Naive thymus-derived CD4-positive, alpha-beta T cell (primary cell): Measurements from ENCODE around the gene ZDHHC20. TPM values are rescaled to one million over a fixed set of nuclear protein-coding genes. Genes with fewer than 3 reads are reported as not detected.

Experiments used
- ATAC-seq: fragments of 150-1000 bp; cut with Tn5 transposase; 2 replicates; pipeline ENCODE4 v1.10.0; 2021; ENCODE audit warnings: mild to moderate bottlenecking, moderate library complexity
- CTCF ChIA-PET: fragments of 350-600 bp; sonication (Branson Sonifier 250); formaldehyde crosslinking; loops from one replicate; lab custom pipeline; 2021; ENCODE audit warnings: antibody characterized with exemption; lab: Charles Lee
- POLR2A ChIA-PET: fragments of 350-600 bp; sonication (Branson Sonifier 250); formaldehyde crosslinking; loops from one replicate; lab custom pipeline; 2021; ENCODE audit warnings: antibody characterized with exemption, inconsistent platforms; lab: Charles Lee
- DNase-seq, 9 donors: peaks; one replicate each; pipeline versions ENCODE4 v3.0.0 to v3.0.0-alpha.2; 2020 to 2022; ENCODE audit warnings: mixed read lengths in 1 of 9
- H3K27ac ChIP-seq: one replicate; pipeline ENCODE4 v1.7.0; 2013; ENCODE audit warnings: mild to moderate bottlenecking, low read depth, low read length, moderate library complexity
- H3K27me3 ChIP-seq, 2 donors: one replicate each; pipeline ENCODE4 v1.7.0; 2013; ENCODE audit warnings: low read length in 2 of 2, mild to moderate bottlenecking in 2 of 2, moderate library complexity in 2 of 2; ENCODE audit not compliant: control insufficient read depth in 2 of 2, insufficient read depth in 2 of 2
- H3K36me3 ChIP-seq, 3 experiments: 1 replicate in 2 of 3; 2 replicates in 1 of 3; pipeline ENCODE4 v1.7.0; 2013; ENCODE audit warnings: low read length in 3 of 3, mild to moderate bottlenecking in 3 of 3, moderate library complexity in 1 of 3; ENCODE audit not compliant: insufficient read depth in 3 of 3, control insufficient read depth in 2 of 3
- H3K4me1 ChIP-seq, 2 donors: one replicate each; pipeline ENCODE4 v1.7.0; 2013; ENCODE audit warnings: low read length in 2 of 2, mild to moderate bottlenecking in 2 of 2, moderate library complexity in 1 of 2; ENCODE audit not compliant: control insufficient read depth in 2 of 2, insufficient read depth in 2 of 2
- H3K4me3 ChIP-seq: 2 replicates; pipeline ENCODE4 v1.7.0; 2013; ENCODE audit warnings: mild to moderate bottlenecking, low read length
- H3K9me3 ChIP-seq, 3 experiments: 1 replicate in 2 of 3; 2 replicates in 1 of 3; pipeline ENCODE4 v1.7.0; 2013; ENCODE audit warnings: low read length in 3 of 3; ENCODE audit not compliant: control insufficient read depth in 2 of 3
- H3K27ac Mint-ChIP-seq, 9 donors: one replicate each; pipeline ENCODE4 v1.8.0; 2020 to 2022; ENCODE audit warnings: mixed read lengths in 9 of 9, mild to moderate bottlenecking in 8 of 9, moderate library complexity in 5 of 9, inconsistent platforms in 2 of 9
- H3K27me3 Mint-ChIP-seq, 5 donors: one replicate each; pipeline ENCODE4 v1.8.0; 2021 to 2022; ENCODE audit warnings: mixed read lengths in 5 of 5, mild to moderate bottlenecking in 1 of 5
- H3K36me3 Mint-ChIP-seq, 5 donors: one replicate each; pipeline ENCODE4 v1.8.0; 2020 to 2022; ENCODE audit warnings: mixed read lengths in 5 of 5, mild to moderate bottlenecking in 3 of 5, inconsistent platforms in 1 of 5
- H3K4me1 Mint-ChIP-seq, 7 donors: one replicate each; pipeline ENCODE4 v1.8.0; 2020 to 2022; ENCODE audit warnings: mixed read lengths in 7 of 7, mild to moderate bottlenecking in 3 of 7, inconsistent platforms in 1 of 7
- H3K4me3 Mint-ChIP-seq, 10 donors: one replicate each; pipeline ENCODE4 v1.8.0; 2020 to 2022; ENCODE audit warnings: mild to moderate bottlenecking in 10 of 10, mixed read lengths in 10 of 10, moderate library complexity in 6 of 10, inconsistent platforms in 2 of 10
- H3K9me3 Mint-ChIP-seq, 11 donors: one replicate each; pipeline ENCODE4 v1.8.0; 2020 to 2022; ENCODE audit warnings: mixed read lengths in 11 of 11, mild to moderate bottlenecking in 4 of 11, inconsistent platforms in 1 of 11, moderate library complexity in 1 of 11
- intact Hi-C, 2 donors: fragments of 100-400 bp; cut with micrococcal nuclease; formaldehyde crosslinking; loops; one replicate each; pipeline ENCODE4 v1.15.1; 2023
- polyA plus RNA-seq, 2 donors: library from polyadenylated mRNA; unstranded; fragments of 300-500 nt; fragmentation: Illumina TruSeq; gene quantifications; one replicate each; pipeline ENCODE4 v1.2.3, GENCODE V29; 2021
- total RNA-seq, 6 experiments: library from RNA in 5 of 6; stranded (reverse) in 5 of 6; gene quantifications; 1 replicate in 5 of 6; 2 replicates in 1 of 6; pipeline ENCODE4 v1.2.3 and lab custom pipeline; 2021 to 2026

Gene ZDHHC20
- total and polyA plus RNA-seq, 7 experiments from 2014 or later, result 36.8 to 89.9 (median 71.0) TPM

GRCh38 chr13:21364357-21364756 lies 94.7 kb downstream of the ZDHHC20 start:
- Histone ChIP-seq H3K9me3 (no peaks in the 10 kb centered on the region), H3K4me3 (no peak overlapping the region), H3K4me1 (peaks cover 0 to 7% of the 10 kb centered on the region in 2 donors), H3K27me3 (no peaks in the 10 kb centered on the region), H3K27ac (no peak overlapping the region), H3K36me3 (no peaks in the 10 kb centered on the region)
- Mint-ChIP-seq H3K27me3 (no peaks in the 10 kb centered on the region), H3K27ac (peak overlapping the region in 4 of 9 donors; percentile 19 to 36 (median 30)), H3K9me3 (peaks cover 0 to 6% (median 0%) of the 10 kb centered on the region in 11 donors), H3K36me3 (peaks cover 0 to 3% (median 0%) of the 10 kb centered on the region in 5 donors), H3K4me1 (peaks cover 7 to 31% (median 22%) of the 10 kb centered on the region in 7 donors), H3K4me3 (no peak overlapping the region)
- intact Hi-C loops, result no loop called here
- CTCF ChIA-PET, result interaction anchor here (0.5 kb wide), 1 partner anchor 27 kb away, joined by 3 read pairs; no protein-coding TSS in a partner anchor
- no peak for ATAC-seq
- no peak for DNase-seq
- POLR2A ChIA-PET, result no interaction called here

GRCh38 chr13:21362741-21363140 lies 96.4 kb downstream of the ZDHHC20 start:
- Mint-ChIP-seq H3K27ac (no peak overlapping the region), H3K27me3 (no peaks in the 10 kb centered on the region), H3K9me3 (peaks cover 0 to 6% (median 0%) of the 10 kb centered on the region in 11 donors), H3K4me1 (peaks cover 7 to 31% (median 22%) of the 10 kb centered on the region in 7 donors), H3K36me3 (peaks cover 0 to 10% (median 7%) of the 10 kb centered on the region in 5 donors), H3K4me3 (no peak overlapping the region)
- DNase-seq, result no peak
- Histone ChIP-seq H3K4me1 (peaks cover 0 to 7% of the 10 kb centered on the region in 2 donors), H3K36me3 (no peaks in the 10 kb centered on the region), H3K27ac (no peak overlapping the region), H3K4me3 (no peak overlapping the region), H3K27me3 (no peaks in the 10 kb centered on the region), H3K9me3 (no peaks in the 10 kb centered on the region)
- POLR2A ChIA-PET, result no interaction called here
- intact Hi-C loops, result no loop called here
- ATAC-seq, result no peak
- CTCF ChIA-PET, result no interaction called here

GRCh38 chr13:21361706-21362105 lies 97.4 kb downstream of the ZDHHC20 start:
- Mint-ChIP-seq H3K4me3 (no peak overlapping the region), H3K9me3 (peaks cover 0 to 6% (median 0%) of the 10 kb centered on the region in 11 donors), H3K4me1 (peaks cover 7 to 31% (median 22%) of the 10 kb centered on the region in 7 donors), H3K36me3 (peaks cover 0 to 11% (median 9%) of the 10 kb centered on the region in 5 donors), H3K27me3 (no peaks in the 10 kb centered on the region), H3K27ac (no peak overlapping the region)
- ATAC-seq (no peak), DNase-seq (no peak)
- Histone ChIP-seq H3K4me1 (peaks cover 0 to 7% of the 10 kb centered on the region in 2 donors), H3K4me3 (no peak overlapping the region), H3K27me3 (no peaks in the 10 kb centered on the region), H3K27ac (no peak overlapping the region), H3K9me3 (no peaks in the 10 kb centered on the region), H3K36me3 (no peaks in the 10 kb centered on the region)
- intact Hi-C loops, result no loop called here
- CTCF ChIA-PET, result no interaction called here
- POLR2A ChIA-PET, result no interaction called here

- peaks cover 0 to 7% of the 10 kb centered on the region in 2 donors for H3K4me1 ChIP-seq
- no peaks in the 10 kb centered on the region for H3K9me3 ChIP-seq
- H3K36me3 ChIP-seq, result no peaks in the 10 kb centered on the region
- POLR2A ChIA-PET, result no interaction called here
- intact Hi-C loops, result no loop called here
- no peaks in the 10 kb centered on the region for H3K27me3 Mint-ChIP-seq
- H3K27ac ChIP-seq, result no peak overlapping the region
- CTCF ChIA-PET, result no interaction called here
- peaks cover 0 to 6% (median 0%) of the 10 kb centered on the region in 11 donors for H3K9me3 Mint-ChIP-seq
- no peak overlapping the region for H3K27ac Mint-ChIP-seq
- ATAC-seq (no peak), DNase-seq (no peak)
- no peak overlapping the region for H3K4me3 Mint-ChIP-seq
- no peak overlapping the region for H3K4me3 ChIP-seq
- H3K4me1 Mint-ChIP-seq, result peaks cover 7 to 26% (median 19%) of the 10 kb centered on the region in 7 donors
- no peaks in the 10 kb centered on the region for H3K27me3 ChIP-seq
- H3K36me3 Mint-ChIP-seq, result peaks cover 0 to 11% (median 9%) of the 10 kb centered on the region in 5 donors
Observed at GRCh38 chr13:21361123-21361522, 98.0 kb downstream of the ZDHHC20 start.

DNA sequence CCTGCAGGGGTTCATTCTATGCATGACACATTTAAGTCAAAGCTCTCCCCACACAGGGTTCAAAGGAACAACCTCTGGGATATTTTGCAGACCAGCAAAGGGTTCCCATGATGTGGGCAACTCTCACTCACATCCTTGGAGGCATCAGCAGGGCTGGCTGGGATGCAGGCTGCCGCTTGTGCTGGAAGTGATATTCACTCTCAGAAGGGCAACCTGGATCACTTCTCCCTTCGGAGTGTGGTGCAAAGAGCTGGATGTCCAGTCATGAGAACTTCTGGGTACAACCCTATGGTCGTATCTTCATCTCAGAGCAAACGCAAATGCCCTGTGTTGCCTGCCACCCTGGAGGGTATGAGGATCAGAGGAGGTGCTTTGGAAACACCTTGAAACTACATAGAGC lies 98.6 kb downstream of the ZDHHC20 start:
- Mint-ChIP-seq H3K9me3 (peaks cover 0 to 6% (median 0%) of the 10 kb centered on the region in 11 donors), H3K4me1 (peaks cover 3 to 19% (median 12%) of the 10 kb centered on the region in 7 donors), H3K36me3 (peaks cover 0 to 11% (median 9%) of the 10 kb centered on the region in 5 donors), H3K27me3 (no peaks in the 10 kb centered on the region), H3K27ac (no peak overlapping the region), H3K4me3 (no peak overlapping the region)
- Histone ChIP-seq H3K36me3 (no peaks in the 10 kb centered on the region), H3K27me3 (no peaks in the 10 kb centered on the region), H3K27ac (no peak overlapping the region), H3K4me1 (peaks cover 0 to 2% of the 10 kb centered on the region in 2 donors), H3K9me3 (no peaks in the 10 kb centered on the region), H3K4me3 (no peak overlapping the region)
- ATAC-seq (no peak), DNase-seq (no peak)
- intact Hi-C loops, result no loop called here
- CTCF ChIA-PET, result no interaction called here
- POLR2A ChIA-PET, result no interaction called here

GRCh38 chr13:21359855-21360254 lies 99.2 kb downstream of the ZDHHC20 start:
- H3K27ac Mint-ChIP-seq, result no peak overlapping the region
- H3K9me3 Mint-ChIP-seq, result peaks cover 0 to 6% (median 0%) of the 10 kb centered on the region in 11 donors

DNA sequence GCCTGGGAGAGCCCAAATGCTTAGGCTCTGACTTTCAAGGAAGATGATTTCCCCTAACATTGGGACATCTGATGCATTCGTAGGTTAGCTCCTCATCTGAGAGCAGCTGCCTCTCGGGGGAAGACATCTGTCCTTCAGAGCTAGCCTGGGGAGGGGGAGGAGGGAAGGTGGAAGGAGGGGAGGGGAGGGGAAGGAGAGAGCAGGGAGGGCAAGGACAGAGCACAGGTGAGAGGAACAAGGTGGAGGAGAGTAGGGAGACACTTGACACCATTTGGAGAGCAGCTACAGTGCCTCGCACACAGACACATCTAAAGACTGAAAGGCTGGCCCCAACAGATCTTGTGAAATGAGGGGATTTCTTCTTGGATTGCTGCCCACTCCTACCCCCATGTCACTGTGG lies 103.8 kb downstream of the ZDHHC20 start:
- peak in 1 of 9 donors; percentile 0 for DNase-seq
- Histone ChIP-seq H3K4me3 (no peak overlapping the region), H3K27me3 (no peaks in the 10 kb centered on the region), H3K4me1 (no peaks in the 10 kb centered on the region), H3K27ac (no peak overlapping the region), H3K9me3 (no peaks in the 10 kb centered on the region), H3K36me3 (no peaks in the 10 kb centered on the region)
- Mint-ChIP-seq H3K27me3 (no peaks in the 10 kb centered on the region), H3K27ac (no peak overlapping the region), H3K4me3 (no peak overlapping the region), H3K36me3 (peaks cover 3 to 22% (median 20%) of the 10 kb centered on the region in 5 donors), H3K9me3 (peaks cover 0 to 3% (median 0%) of the 10 kb centered on the region in 11 donors), H3K4me1 (no peaks in the 10 kb centered on the region)
- CTCF ChIA-PET, result no interaction called here
- POLR2A ChIA-PET, result no interaction called here
- no peak for ATAC-seq
- intact Hi-C loops, result no loop called here

More at GRCh38 chr13:21359855-21360254, 99.2 kb downstream of the ZDHHC20 start:
- POLR2A ChIA-PET, result no interaction called here
- CTCF ChIA-PET, result no interaction called here
- no peak overlapping the region for H3K4me3 ChIP-seq
- H3K4me1 Mint-ChIP-seq, result peaks cover 0 to 13% (median 6%) of the 10 kb centered on the region in 7 donors
- H3K4me1 ChIP-seq, result no peaks in the 10 kb centered on the region
- no peaks in the 10 kb centered on the region for H3K27me3 Mint-ChIP-seq
- peaks cover 0 to 11% (median 9%) of the 10 kb centered on the region in 5 donors for H3K36me3 Mint-ChIP-seq
- no peak overlapping the region for H3K27ac ChIP-seq
- H3K36me3 ChIP-seq, result no peaks in the 10 kb centered on the region
- intact Hi-C loops, result no loop called here
- ATAC-seq (no peak), DNase-seq (no peak)
- no peaks in the 10 kb centered on the region for H3K9me3 ChIP-seq
- no peaks in the 10 kb centered on the region for H3K27me3 ChIP-seq
- no peak overlapping the region for H3K4me3 Mint-ChIP-seq
